ENCODE measurements around the gene FGGY.

GRCh38 chr1:59685101-59685500 is 388.2 kb downstream of the FGGY start:
- no peak for TF ChIP-seq CTCF (IDR thresholded peaks at IDR 0.05)
- TF ChIP-seq EZH2 (IDR thresholded peaks at IDR 0.05; ENCODE audit: borderline replicate concordance, insufficient read depth, low read depth, low read length, poor library complexity, severe bottlenecking), result no peak
